Left renal cortex interstitium (tissue), 4 donors: ENCODE results near the gene GPRIN1. TPM values are rescaled to one million over a fixed set of nuclear protein-coding genes. Genes with fewer than 3 reads are reported as not detected.
"Not testable (repeated sequence)": the region's sequence is repeated elsewhere in the genome, so short reads cannot be mapped to it uniquely, and the experiment has no call there.

Experiments used
- DNase-seq, 4 donors: peaks; one replicate each; pipeline ENCODE4 v3.0.0-alpha.2; 2013; ENCODE audit warnings: low read depth in 4 of 4, low spot score in 2 of 4, missing footprints in 1 of 4
- polyA plus RNA-seq, 4 donors: library from polyadenylated mRNA; unstranded; fragments of 120-200 nt; gene quantifications; one replicate each; pipeline ENCODE4 v1.2.1, GENCODE V29; 2013; ENCODE audit not compliant: insufficient read length in 4 of 4

The GPRIN1 gene
- polyA plus RNA-seq, 4 donors, result 1.6 to 2.0 (median 1.8) TPM

- DNase-seq, result no peak
Measured at GRCh38 chr5:176575488-176576422, 34.2 kb downstream of the GPRIN1 start.

DNA sequence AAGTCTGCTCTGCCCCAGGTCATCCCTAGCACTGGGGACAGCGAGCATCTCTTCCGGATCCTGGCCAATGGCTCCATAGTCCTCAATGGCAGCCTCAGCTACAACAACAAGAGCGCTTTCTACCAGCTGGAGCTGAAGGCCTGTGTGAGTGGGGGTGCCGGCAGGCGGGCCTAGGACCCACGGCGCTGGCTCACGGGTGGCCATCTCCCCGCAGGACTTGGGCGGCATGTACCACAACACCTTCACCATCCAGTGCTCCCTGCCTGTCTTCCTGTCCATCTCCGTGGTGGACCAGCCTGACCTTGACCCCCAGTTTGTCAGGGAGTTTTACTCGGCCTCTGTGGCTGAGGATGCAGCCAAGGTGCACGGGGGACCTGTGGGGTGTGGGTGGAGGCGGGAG, 34.9 kb downstream of the GPRIN1 start:
- no peak for DNase-seq

DNA sequence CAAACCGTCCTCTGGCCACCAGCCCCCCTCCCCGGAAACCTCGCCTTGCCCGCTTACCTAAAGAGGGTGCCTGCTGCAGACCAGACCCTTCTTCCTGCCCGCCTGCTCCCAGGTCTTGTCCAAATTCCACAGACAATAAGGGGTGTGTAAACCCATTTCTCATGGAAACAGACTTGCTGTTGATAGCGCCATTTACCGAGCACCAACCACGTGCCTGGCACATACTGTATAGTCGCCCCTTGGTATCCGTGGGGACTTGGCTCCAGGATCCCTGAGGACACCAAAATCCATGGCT, 35.7 kb downstream of the GPRIN1 start:
- no peak for DNase-seq

GRCh38 chr5:176573564-176574296, 36.2 kb downstream of the GPRIN1 start:
- DNase-seq, result no peak

GRCh38 chr5:176570044-176570443, 39.9 kb downstream of the GPRIN1 start:
- DNase-seq, result no peak

DNA sequence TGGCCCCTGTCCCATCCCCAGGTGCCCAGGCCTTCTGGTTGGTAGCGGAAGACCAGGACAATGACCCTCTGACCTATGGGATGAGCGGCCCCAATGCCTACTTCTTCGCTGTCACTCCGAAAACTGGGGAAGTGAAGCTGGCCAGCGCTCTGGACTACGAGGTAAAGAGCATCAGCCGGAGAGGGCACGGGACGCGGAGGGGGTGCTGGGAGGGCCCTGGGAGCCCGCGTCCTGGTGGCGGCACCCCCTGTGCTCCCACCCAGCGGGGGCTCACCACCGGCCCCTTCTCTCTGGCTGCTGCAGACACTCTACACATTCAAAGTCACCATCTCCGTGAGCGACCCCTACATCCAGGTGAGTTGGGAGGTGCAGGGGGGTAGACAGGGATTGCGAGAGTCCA, 41.3 kb downstream of the GPRIN1 start:
- DNase-seq, result no peak

DNA sequence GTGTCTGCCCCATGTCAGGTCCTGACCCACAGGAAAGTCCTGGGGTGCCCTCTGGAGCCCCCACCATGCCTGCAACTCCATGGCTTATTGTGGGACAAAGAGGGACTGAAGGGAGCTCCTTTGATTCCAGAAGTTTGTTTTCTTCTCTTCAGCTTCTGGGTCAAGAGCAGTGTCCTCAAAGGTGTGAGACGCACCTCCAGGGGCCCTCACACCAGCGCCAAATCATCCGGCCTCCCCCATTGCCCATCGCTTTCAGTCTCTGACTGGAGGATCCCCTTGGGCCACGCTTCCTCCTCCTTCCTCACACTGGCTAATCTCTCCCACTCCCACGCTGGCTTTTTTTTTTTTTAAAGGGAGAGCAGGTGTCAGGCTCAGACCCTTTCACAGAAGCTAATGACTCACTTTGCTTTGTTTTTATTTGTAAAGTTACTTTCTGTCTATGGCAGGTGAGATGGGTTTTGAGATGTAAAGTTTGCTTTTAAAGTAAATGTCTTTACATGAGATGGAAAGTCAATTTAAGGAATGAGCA, 44.1 kb downstream of the GPRIN1 start:
- no peak for DNase-seq

DNA sequence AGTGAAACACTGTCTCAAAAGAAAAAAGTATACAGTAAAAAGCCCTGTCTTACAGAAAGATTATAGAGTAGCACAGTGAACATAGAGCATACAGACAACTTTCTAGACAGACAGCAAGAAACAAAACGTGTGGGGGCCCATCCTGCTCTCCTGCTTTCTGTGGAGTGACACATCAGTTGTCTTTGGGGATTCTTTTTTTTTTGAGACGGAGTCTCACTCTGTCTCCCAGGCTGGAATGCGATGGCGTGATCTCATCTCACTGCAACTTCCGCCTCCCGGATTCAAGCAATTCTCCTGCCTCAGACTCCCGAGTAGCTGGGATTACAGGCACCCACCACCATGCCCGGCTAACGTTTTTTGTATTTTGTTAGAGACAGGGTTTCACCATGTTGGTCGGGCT, 46.0 kb downstream of the GPRIN1 start:
- no peak for DNase-seq

GRCh38 chr5:176562189-176562588, 47.8 kb downstream of the GPRIN1 start:
- DNase-seq, result no peak

- DNase-seq, result no peak
Measured at GRCh38 chr5:176561259-176561658, 48.7 kb downstream of the GPRIN1 start.

- no peak for DNase-seq
Measured at GRCh38 chr5:176560364-176560763, 49.6 kb downstream of the GPRIN1 start.

DNA sequence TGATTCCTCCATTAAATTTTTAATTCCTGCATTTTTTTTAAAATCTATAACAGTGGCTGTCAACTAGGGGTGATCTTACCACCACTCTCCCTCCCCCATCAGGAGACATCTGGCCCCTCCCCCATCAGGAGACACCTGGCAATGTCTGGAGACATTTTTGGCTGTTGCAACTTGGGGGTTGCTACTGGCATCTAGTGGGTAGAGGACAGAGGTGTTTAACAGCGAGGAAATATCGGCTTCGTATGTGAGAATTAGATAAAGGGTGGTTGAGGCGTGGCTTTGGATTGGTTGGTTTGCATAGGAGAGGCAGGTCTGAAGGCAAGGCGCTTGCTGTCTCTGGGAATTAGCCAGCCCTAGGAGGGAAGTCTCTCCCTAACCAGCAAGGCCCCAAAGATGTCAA, 50.3 kb downstream of the GPRIN1 start:
- DNase-seq, result no peak

- no peak for DNase-seq
Measured at GRCh38 chr5:176557846-176558245, 52.1 kb downstream of the GPRIN1 start.

DNA sequence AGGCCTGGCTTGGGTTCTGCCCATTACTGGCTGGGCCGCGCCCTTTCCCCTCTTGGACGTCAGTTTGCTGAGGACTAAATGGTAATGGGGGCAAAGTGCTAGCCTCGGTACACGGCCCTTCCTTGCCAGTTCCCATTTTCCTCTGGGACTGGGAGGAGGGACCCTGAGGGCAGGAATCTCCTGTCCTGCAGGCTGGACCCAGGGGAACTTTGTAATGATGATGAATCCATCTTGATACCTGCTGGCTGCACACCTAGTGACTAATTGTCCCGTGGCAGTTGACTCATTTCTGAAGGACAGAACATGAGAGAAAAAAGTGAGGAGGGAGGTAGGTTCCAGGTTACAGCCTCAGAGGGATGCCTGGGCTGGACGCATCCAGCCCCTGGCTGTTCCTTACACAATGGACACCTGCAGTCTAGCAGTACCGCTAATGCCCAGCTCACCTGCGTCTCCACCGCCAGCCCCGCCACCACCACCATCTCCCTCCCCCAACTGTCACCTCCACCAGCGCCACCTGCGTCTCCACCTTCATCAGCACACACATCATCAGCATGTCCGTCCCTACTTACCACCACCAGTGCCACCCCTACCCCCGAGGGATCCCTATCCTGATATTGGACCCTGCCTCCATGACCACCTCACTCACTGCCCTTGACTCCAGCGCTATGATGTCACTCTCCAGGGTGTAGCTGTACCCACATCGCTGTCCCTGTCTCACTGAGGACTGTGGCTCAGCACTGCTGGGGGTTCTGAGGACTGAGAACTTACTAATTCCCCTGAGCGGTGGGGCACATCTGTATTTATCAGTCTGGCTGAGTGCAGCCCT, 56.5 kb downstream of the GPRIN1 start:
- DNase-seq, result no peak

GRCh38 chr5:176552332-176552869, 57.6 kb downstream of the GPRIN1 start:
- DNase-seq, result no peak

GRCh38 chr5:176550937-176551336, 59.0 kb downstream of the GPRIN1 start:
- DNase-seq, result not testable (repeated sequence)

DNA sequence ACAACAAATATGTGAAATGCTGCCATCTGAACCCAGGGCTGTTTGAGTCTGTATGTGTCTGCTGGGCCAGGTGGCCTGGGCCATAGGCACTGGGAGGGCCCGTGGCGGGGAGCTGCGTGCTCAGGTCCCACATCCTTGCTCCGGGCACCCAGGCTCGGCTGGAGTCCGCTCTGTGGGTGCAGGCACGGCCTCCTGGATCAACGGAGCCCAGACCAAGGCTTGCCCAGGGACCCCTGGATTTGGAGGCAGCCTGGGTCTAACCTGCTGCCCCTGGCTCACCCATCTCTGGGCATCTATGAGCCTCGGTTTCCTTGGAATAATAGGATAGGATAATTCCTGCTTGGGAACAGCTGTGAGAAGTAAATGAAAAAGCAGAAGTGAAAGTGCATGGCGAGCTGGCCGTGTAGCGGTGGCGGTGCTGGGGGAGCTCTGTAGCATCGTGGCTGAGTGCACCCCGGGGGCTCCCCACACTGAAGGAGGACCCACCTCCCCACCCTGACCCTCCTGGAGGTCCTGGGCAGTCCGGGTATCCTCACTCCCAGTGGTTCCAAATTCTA, 59.6 kb downstream of the GPRIN1 start:
- no peak for DNase-seq

DNA sequence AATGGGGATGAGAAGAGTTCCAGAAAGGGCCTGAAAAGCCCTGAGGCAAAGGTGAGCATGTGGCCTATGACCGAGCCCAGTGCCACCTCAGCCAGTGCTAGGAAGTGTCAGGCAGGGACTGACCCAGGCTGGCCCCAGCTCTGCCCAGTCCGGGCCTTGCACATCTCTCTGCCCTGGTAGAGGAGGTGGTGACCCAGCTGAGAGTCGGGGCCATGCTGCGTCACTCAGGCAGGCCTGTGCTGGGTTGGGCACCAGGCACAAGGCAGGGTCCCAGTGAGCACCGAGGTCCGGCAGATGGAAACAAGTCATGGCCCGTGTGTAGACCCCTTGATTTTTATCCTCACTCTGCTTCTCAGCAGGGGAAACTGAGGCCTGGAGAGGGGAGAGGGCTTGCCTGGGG, 60.1 kb downstream of the GPRIN1 start:
- DNase-seq, result no peak

- DNase-seq, result no peak
Measured at GRCh38 chr5:176548967-176549444, 61.0 kb downstream of the GPRIN1 start, which contains the start of gene CDHR2. TSS of gene CDHR2 (plus strand) at chr5:176549342. CDS start at chr5:176565353, 16,011 bp downstream.

GRCh38 chr5:176547802-176548201, 62.2 kb downstream of the GPRIN1 start:
- no peak for DNase-seq
